NCI-H345 (cell line): ENCODE data around the gene CTXN3.
"Not testable (repeated sequence)": the region's sequence is repeated elsewhere in the genome, so short reads cannot be mapped to it uniquely, and the experiment has no call there.

ENCODE experiments used
- DNase-seq: peaks from one replicate; lab custom pipeline; 2025; lab: John Stamatoyannopoulos, UW

Gene CTXN3

GRCh38 chr5:127652952-127653611, 4.2 kb downstream of the CTXN3 start:
- DNase-seq = no peak

- DNase-seq = no peak
These were observed 7.9 kb downstream of the CTXN3 start for GRCh38 chr5:127656825-127657224.

GRCh38 chr5:127660047-127660733, 11.3 kb downstream of the CTXN3 start:
- no peak for DNase-seq

- peak; percentile 14 for DNase-seq
These were observed 15.2 kb downstream of the CTXN3 start for GRCh38 chr5:127664093-127664492.

GRCh38 chr5:127665641-127666040, 16.8 kb downstream of the CTXN3 start:
- DNase-seq = no peak

DNA sequence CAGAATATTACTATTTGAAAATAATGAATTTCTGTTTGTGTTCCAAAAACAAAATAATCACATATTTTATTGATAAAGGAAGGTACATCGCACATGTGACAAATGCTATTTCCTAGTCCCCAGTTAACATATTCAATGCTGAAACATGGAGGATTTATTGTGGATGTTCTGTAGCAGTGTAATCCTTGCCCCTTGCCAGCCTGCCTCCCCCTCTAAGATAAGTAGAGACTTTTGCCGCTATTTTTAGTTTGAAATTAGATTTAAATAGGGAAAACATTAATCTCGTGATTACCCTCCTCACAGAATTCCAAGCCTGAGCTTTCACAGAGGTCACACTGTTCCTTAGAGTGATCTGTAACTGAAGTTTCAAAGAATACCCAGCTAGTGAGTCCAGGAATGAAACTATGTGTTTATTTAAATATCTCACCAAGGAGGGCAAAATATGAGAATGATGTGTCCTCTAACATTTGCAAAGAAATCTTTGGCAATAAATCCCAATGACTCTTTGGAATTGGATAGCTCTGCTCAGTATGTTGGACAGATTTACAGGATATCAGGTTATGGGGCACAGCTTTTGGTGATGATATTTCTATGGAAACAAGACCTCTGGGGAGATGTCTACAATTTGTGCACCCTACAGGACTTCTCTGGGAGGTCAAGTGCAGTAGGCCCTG, 17.3 kb downstream of the CTXN3 start:
- no peak for DNase-seq

GRCh38 chr5:127667926-127668325, 19.0 kb downstream of the CTXN3 start:
- no peak for DNase-seq

DNA sequence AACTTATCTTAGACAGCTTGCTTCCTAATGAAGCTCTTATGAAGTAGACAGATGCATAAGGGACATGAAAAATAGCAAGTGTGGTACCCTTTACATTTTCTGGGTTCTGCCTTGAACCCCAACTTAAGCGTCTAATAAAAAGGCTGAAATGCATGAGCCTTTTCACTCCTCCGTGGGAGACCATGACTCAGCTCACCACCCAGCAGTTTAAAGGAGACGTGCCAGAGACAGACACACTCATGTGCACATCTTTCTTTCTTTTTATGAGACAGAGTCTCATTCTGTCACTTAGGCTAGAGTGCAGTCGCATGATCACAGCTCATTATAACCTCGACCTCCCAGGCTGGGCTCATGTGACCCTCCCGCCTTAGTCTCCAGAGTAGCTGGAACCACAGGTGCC, 22.3 kb downstream of the CTXN3 start:
- DNase-seq = no peak

GRCh38 chr5:127673117-127673800, 24.4 kb downstream of the CTXN3 start:
- no peak for DNase-seq

- DNase-seq = not testable (repeated sequence)
These were observed 28.1 kb downstream of the CTXN3 start for GRCh38 chr5:127676951-127677350.

DNA sequence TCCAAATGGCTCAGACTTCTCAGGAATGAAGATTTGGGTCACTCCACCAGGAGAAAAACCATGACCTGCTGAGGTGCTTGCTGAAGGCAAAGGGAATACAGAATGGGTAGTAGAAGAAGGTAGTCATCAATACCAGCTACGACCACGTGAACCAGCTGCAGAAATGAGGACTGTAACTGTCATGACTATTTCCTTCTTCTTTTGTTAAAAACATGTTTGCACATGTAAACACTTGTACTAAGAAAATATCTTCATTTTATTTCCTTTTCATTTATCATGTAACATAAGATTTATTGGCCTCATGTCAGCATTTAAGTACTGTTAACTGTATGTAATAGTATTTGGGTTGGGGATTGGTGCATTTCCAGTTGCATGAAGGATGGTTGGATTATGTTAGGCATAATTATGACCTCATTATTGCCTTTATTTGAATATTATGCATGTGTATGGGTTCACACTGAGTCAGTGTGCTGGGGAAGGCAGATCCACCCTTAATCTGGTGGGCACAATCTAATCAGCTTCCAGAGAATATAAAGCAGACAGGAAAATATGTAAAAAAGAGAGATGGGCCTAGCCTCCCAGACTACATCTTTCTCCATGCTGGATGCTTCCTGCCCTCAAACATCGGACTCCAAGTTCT, 30.9 kb downstream of the CTXN3 start:
- not testable (repeated sequence) for DNase-seq

- no peak for DNase-seq
These were observed 31.7 kb downstream of the CTXN3 start for GRCh38 chr5:127680595-127680994.

DNA sequence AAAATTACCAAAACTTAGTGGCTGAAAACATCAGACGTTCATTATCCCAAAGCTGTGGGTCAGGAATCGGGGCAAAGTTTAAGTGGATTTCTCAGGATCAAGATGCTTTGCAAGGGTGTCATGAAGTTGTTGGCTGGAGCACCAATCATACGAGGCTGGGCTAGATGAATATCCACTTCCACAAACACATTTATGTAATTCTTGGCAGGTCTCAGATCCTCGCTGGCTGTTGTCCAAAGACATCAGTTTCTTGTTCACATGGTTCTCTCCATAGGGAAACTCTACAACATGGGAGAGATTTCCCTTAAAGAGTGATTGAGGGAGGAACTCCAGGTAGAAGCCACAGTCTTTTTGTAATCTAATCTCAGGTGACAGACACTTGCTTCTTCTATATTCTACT, 34.1 kb downstream of the CTXN3 start:
- DNase-seq = no peak

DNA sequence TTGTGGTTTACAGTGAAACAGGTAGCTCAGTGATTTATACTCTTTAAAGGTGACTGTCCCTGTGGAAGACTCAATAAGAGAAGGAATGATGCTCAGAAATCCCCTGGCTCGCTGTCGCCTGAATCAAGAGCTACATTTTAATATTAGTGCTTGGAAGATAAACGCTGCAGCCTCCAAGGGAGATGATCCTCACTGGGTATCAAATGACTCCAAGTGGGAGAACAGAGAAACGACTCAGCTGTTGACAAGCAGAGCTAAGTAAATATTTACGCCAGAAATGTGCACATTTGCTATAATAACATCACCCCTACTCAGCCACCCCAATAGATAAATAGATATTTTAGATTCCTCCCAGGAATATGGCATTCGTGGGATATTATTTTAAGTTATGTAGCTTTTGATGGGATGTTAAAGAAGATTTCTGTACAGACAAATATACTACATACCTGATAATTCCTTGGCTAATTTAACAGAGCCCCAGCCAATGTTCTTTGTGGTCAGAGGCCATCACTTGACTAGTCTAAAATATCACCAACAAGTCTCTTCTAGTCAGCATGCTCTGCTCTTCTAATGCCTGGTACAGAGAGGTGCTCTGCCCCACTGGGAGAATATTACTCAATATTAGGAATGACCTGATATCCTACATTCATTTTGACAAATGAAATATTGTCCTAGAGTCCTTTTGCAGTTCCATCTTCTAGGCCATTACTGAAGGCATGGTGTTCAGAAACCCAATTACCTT, 36.0 kb downstream of the CTXN3 start:
- no peak for DNase-seq

DNA sequence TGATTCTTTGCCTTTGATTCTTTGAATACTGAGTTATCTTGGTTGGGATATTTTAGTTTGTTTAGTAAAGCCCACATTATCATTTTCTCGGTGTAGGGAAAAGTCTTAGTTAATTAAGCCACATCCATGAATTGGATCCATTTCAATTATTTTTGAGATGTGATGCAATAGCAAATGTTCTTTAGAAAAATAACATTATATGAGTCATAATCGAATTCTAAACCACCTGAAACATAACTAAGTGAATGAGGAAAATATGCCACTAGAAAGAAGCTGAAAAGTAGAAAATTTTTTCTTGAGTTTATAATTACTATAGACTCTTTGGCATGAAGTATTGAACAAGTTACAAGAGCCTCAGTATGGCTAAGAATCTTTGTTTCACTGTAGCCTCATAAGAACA, 36.8 kb downstream of the CTXN3 start:
- DNase-seq = no peak

DNA sequence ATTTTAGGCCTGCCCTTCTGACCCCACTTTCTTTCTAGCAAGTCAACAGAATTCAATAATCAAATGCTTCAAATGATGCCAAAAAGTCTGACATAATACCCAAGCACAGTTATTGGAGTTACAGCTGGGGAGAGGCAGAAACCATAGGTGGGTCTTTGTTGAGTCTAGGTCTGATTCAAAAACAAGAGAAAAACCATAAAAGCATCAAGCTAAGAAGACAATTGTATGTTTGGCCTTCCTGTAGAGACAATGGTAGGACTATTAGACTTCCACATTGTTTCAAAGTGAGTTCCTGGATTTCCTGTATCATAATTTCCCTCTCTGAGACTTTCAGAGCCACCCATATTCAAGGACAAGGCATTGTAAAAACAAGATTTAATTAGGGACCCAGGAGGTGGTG, 37.5 kb downstream of the CTXN3 start:
- no peak for DNase-seq

- DNase-seq = no peak
These were observed 45.8 kb downstream of the CTXN3 start for GRCh38 chr5:127694518-127695171.

DNA sequence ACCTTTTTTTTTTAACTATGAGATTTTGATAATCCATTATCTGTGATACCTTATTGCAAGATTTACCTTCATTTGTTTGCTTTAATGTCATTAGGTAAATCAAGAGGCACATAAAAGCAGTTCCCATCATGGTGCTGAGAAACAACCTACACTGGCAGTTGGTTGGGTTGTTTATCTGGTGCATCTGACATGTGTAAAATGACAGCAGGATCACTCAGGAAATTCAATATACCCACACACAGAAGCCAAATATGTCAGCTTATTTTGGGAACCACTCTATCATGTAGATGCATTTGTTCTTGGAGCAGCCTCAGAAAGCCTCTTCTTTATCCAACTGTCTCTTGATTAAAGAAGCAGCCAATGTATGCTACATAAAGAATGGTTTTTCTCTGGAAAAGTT, 46.5 kb downstream of the CTXN3 start:
- DNase-seq = no peak

GRCh38 chr5:127696683-127697082, 47.8 kb downstream of the CTXN3 start:
- no peak for DNase-seq

- DNase-seq = no peak
These were observed 49.2 kb downstream of the CTXN3 start for GRCh38 chr5:127697894-127698600.
